Measurements from ENCODE around the gene NANOS3. TPM values are rescaled to one million over a fixed set of nuclear protein-coding genes. Genes with fewer than 3 reads are reported as not detected.

NANOS3 gene
- total and polyA plus RNA-seq, 5 experiments from 2014 or later = not detected

- POLR2A ChIA-PET = interaction anchor here (0.6 to 6.6 kb wide), 5 partner anchors 20 to 198 kb away, joined by 3 to 41 read pairs (median 6); partner anchors contain the start of gene IL27RA
- DNase-seq = no peak
- peak overlapping the region in 5 of 10 donors; percentile 9 to 58 (median 14) for H3K4me3 Mint-ChIP-seq
- peaks cover 7 to 59% (median 51%) of the 10 kb centered on the region in 4 donors for H3K4me1 Mint-ChIP-seq
- ATAC-seq = no peak
- H3K9me3 Mint-ChIP-seq = no peaks in the 10 kb centered on the region
- peak overlapping the region in 6 of 10 donors; percentile 6 to 71 (median 25) for H3K27ac Mint-ChIP-seq
- no peaks in the 10 kb centered on the region for H3K27me3 Mint-ChIP-seq
- H3K36me3 Mint-ChIP-seq = no peaks in the 10 kb centered on the region
Measured at GRCh38 chr19:13883516-13884064, 6.7 kb downstream of the NANOS3 start.

GRCh38 chr19:13884726-13885591, 8.0 kb downstream of the NANOS3 start:
- Mint-ChIP-seq H3K27me3 (no peaks in the 10 kb centered on the region), H3K4me3 (no peak overlapping the region), H3K27ac (peak overlapping the region in 2 of 10 donors; percentile 52 to 89), H3K36me3 (no peaks in the 10 kb centered on the region), H3K9me3 (no peaks in the 10 kb centered on the region), H3K4me1 (peaks cover 7 to 56% (median 50%) of the 10 kb centered on the region in 4 donors)
- ATAC-seq = no peak
- no peak for DNase-seq
- POLR2A ChIA-PET = interaction anchor here (0.7 to 1.4 kb wide), 2 partner anchors 147 to 164 kb away, joined by 5 read pairs; partner anchors contain the start of gene IL27RA

GRCh38 chr19:13885826-13886365, 9.0 kb downstream of the NANOS3 start:
- H3K4me3 Mint-ChIP-seq = peak overlapping the region in 7 of 10 donors; percentile 12 to 72 (median 36)
- peak; percentile 16 to 37 for ATAC-seq
- H3K36me3 Mint-ChIP-seq = no peaks in the 10 kb centered on the region
- H3K9me3 Mint-ChIP-seq = no peaks in the 10 kb centered on the region
- DNase-seq = no peak
- H3K27me3 Mint-ChIP-seq = no peaks in the 10 kb centered on the region
- peak overlapping the region in 3 of 10 donors; percentile 15 to 92 (median 67) for H3K27ac Mint-ChIP-seq
- H3K4me1 Mint-ChIP-seq = peaks cover 5 to 47% (median 42%) of the 10 kb centered on the region in 4 donors
- POLR2A ChIA-PET = interaction anchor here (0.6 to 1.4 kb wide), 2 partner anchors 163 to 632 kb away, joined by 3 to 5 read pairs; partner anchors contain the start of gene DNAJB1

- no peaks in the 10 kb centered on the region for H3K36me3 Mint-ChIP-seq
- no peaks in the 10 kb centered on the region for H3K9me3 Mint-ChIP-seq
- peak overlapping the region in 1 of 10 donors; percentile 57 for H3K4me3 Mint-ChIP-seq
- H3K27ac Mint-ChIP-seq = peak overlapping the region in 1 of 10 donors; percentile 92
- H3K27me3 Mint-ChIP-seq = no peaks in the 10 kb centered on the region
- peaks cover 3 to 36% (median 31%) of the 10 kb centered on the region in 4 donors for H3K4me1 Mint-ChIP-seq
- POLR2A ChIA-PET = interaction anchor here (0.7 kb wide), 2 partner anchors 617 to 1095 kb away, joined by 3 read pairs; no protein-coding TSS in a partner anchor
- ATAC-seq = no peak
- DNase-seq = peak in 1 of 10 donors; percentile 58
Measured at GRCh38 chr19:13887018-13887436, 10.1 kb downstream of the NANOS3 start.

- Mint-ChIP-seq H3K9me3 (no peaks in the 10 kb centered on the region), H3K4me1 (peaks cover 3 to 31% (median 26%) of the 10 kb centered on the region in 4 donors), H3K36me3 (no peaks in the 10 kb centered on the region), H3K4me3 (peak overlapping the region in 1 of 10 donors; percentile 57), H3K27ac (peak overlapping the region in 3 of 10 donors; percentile 21 to 92 (median 49)), H3K27me3 (no peaks in the 10 kb centered on the region)
- ATAC-seq (no peak), DNase-seq (no peak)
- POLR2A ChIA-PET = no interaction called here
Measured at GRCh38 chr19:13887517-13887916, 10.6 kb downstream of the NANOS3 start.

GRCh38 chr19:13888281-13888680, 11.3 kb downstream of the NANOS3 start:
- POLR2A ChIA-PET = no interaction called here
- DNase-seq (no peak), ATAC-seq (no peak)
- peaks cover 3 to 27% (median 19%) of the 10 kb centered on the region in 4 donors for H3K4me1 Mint-ChIP-seq
- no peak overlapping the region for H3K4me3 Mint-ChIP-seq
- H3K27me3 Mint-ChIP-seq = no peaks in the 10 kb centered on the region
- no peaks in the 10 kb centered on the region for H3K9me3 Mint-ChIP-seq
- no peaks in the 10 kb centered on the region for H3K36me3 Mint-ChIP-seq
- peak overlapping the region in 1 of 10 donors; percentile 25 for H3K27ac Mint-ChIP-seq

GRCh38 chr19:13890136-13890535, 13.2 kb downstream of the NANOS3 start:
- Mint-ChIP-seq H3K27ac (peak overlapping the region in 1 of 10 donors; percentile 27), H3K4me1 (peaks cover 0 to 21% (median 8%) of the 10 kb centered on the region in 4 donors), H3K27me3 (no peaks in the 10 kb centered on the region), H3K9me3 (no peaks in the 10 kb centered on the region), H3K4me3 (no peak overlapping the region), H3K36me3 (no peaks in the 10 kb centered on the region)
- no peak for ATAC-seq
- POLR2A ChIA-PET = no interaction called here
- DNase-seq = no peak

- DNase-seq = no peak
- Mint-ChIP-seq H3K9me3 (no peaks in the 10 kb centered on the region), H3K4me3 (no peak overlapping the region), H3K27ac (no peak overlapping the region), H3K4me1 (no peaks in the 10 kb centered on the region), H3K27me3 (no peaks in the 10 kb centered on the region), H3K36me3 (no peaks in the 10 kb centered on the region)
- POLR2A ChIA-PET = interaction anchor here (1.2 to 1.3 kb wide), 2 partner anchors 8 to 13 kb away, joined by 3 read pairs; partner anchors contain the start of genes BRME1 and CC2D1A
- no peak for ATAC-seq
Measured at GRCh38 chr19:13892870-13893269, 15.9 kb downstream of the NANOS3 start.

GRCh38 chr19:13894552-13894951, 17.6 kb downstream of the NANOS3 start:
- H3K27me3 Mint-ChIP-seq = no peaks in the 10 kb centered on the region
- no peaks in the 10 kb centered on the region for H3K9me3 Mint-ChIP-seq
- no peaks in the 10 kb centered on the region for H3K36me3 Mint-ChIP-seq
- no peak overlapping the region for H3K27ac Mint-ChIP-seq
- no peak for ATAC-seq
- no peak for DNase-seq
- H3K4me1 Mint-ChIP-seq = no peaks in the 10 kb centered on the region
- POLR2A ChIA-PET = no interaction called here
- no peak overlapping the region for H3K4me3 Mint-ChIP-seq

GRCh38 chr19:13896227-13896626, 19.3 kb downstream of the NANOS3 start:
- ATAC-seq (no peak), DNase-seq (no peak)
- Mint-ChIP-seq H3K4me1 (no peaks in the 10 kb centered on the region), H3K36me3 (no peaks in the 10 kb centered on the region), H3K27me3 (no peaks in the 10 kb centered on the region), H3K27ac (no peak overlapping the region), H3K4me3 (no peak overlapping the region), H3K9me3 (no peaks in the 10 kb centered on the region)
- POLR2A ChIA-PET = interaction anchor here (0.6 kb wide), 1 partner anchor 1564 kb away, joined by 4 read pairs; no protein-coding TSS in a partner anchor

- peak overlapping the region in 1 of 10 donors; percentile 76 for H3K27ac Mint-ChIP-seq
- H3K4me3 Mint-ChIP-seq = no peak overlapping the region
- POLR2A ChIA-PET = interaction anchor here (0.7 to 1.2 kb wide), 3 partner anchors 53 to 182 kb away, joined by 3 read pairs; no protein-coding TSS in a partner anchor
- H3K9me3 Mint-ChIP-seq = no peaks in the 10 kb centered on the region
- ATAC-seq (no peak), DNase-seq (no peak)
- H3K36me3 Mint-ChIP-seq = no peaks in the 10 kb centered on the region
- peaks cover 0 to 5% (median 2%) of the 10 kb centered on the region in 4 donors for H3K4me1 Mint-ChIP-seq
- H3K27me3 Mint-ChIP-seq = no peaks in the 10 kb centered on the region
Measured at GRCh38 chr19:13899393-13899792, 22.5 kb downstream of the NANOS3 start.

GRCh38 chr19:13899912-13900584, 23.1 kb downstream of the NANOS3 start:
- Mint-ChIP-seq H3K9me3 (no peaks in the 10 kb centered on the region), H3K4me1 (peaks cover 0 to 9% (median 4%) of the 10 kb centered on the region in 4 donors), H3K27ac (no peak overlapping the region), H3K4me3 (no peak overlapping the region), H3K36me3 (no peaks in the 10 kb centered on the region), H3K27me3 (no peaks in the 10 kb centered on the region)
- ATAC-seq (no peak), DNase-seq (no peak)
- POLR2A ChIA-PET = interaction anchor here (1.0 to 1.2 kb wide), 2 partner anchors 99 to 181 kb away, joined by 3 read pairs; no protein-coding TSS in a partner anchor
